Astrocyte (in vitro differentiated cells and primary cell): ENCODE results near the gene ADCY3.

Experiments used
- EZH2 ChIP-seq: IDR thresholded peaks from 2 replicates; pipeline ENCODE4 v1.6.1; 2012; ENCODE audit warnings: mild to moderate bottlenecking, low read length, inconsistent platforms; ENCODE audit not compliant: insufficient read depth
- TF ChIP-seq, protein P1 (sequence below): IDR thresholded peaks from 2 replicates; pipeline ENCODE4 v1.5.1; 2011; ENCODE audit warnings: low read depth, mild to moderate bottlenecking, inconsistent platforms, low read length, moderate library complexity; ENCODE audit not compliant: insufficient read depth

DNA sequence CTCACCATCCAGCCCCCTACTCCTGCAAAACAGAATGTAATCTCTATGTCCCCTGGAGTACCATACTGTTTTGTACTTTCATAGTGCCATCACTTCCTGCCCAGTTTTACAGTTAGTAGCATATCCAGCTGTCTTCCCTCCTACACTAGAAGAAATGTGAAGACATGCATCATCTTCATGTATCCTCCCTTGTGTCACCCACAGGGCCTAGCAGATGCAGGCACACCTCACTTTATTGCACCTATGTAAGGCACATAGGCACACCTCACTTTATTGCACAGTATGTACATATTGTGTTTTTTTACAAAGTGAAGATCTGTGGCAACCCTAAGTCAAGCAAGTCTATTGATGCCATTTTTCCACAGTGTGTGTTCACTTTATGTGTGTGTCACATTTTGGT lies 39.7 kb upstream of the ADCY3 start:
- TF ChIP-seq, protein P1, sequence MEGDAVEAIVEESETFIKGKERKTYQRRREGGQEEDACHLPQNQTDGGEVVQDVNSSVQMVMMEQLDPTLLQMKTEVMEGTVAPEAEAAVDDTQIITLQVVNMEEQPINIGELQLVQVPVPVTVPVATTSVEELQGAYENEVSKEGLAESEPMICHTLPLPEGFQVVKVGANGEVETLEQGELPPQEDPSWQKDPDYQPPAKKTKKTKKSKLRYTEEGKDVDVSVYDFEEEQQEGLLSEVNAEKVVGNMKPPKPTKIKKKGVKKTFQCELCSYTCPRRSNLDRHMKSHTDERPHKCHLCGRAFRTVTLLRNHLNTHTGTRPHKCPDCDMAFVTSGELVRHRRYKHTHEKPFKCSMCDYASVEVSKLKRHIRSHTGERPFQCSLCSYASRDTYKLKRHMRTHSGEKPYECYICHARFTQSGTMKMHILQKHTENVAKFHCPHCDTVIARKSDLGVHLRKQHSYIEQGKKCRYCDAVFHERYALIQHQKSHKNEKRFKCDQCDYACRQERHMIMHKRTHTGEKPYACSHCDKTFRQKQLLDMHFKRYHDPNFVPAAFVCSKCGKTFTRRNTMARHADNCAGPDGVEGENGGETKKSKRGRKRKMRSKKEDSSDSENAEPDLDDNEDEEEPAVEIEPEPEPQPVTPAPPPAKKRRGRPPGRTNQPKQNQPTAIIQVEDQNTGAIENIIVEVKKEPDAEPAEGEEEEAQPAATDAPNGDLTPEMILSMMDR: no peak
- TF ChIP-seq EZH2: no peak
